CD1c-positive myeloid dendritic cell (primary cell): Measurements from ENCODE around the gene SSBP3.
"Not testable (repeated sequence)": the region's sequence is repeated elsewhere in the genome, so short reads cannot be mapped to it uniquely, and the experiment has no call there.

ENCODE experiments used
- DNase-seq: peaks from one replicate; pipeline ENCODE4 v3.0.0-alpha.2; 2016; ENCODE audit errors: extremely low spot score

SSBP3 gene

GRCh38 chr1:54392401-54392800 lies 13.8 kb downstream of the SSBP3 start:
- DNase-seq, result no peak

DNA sequence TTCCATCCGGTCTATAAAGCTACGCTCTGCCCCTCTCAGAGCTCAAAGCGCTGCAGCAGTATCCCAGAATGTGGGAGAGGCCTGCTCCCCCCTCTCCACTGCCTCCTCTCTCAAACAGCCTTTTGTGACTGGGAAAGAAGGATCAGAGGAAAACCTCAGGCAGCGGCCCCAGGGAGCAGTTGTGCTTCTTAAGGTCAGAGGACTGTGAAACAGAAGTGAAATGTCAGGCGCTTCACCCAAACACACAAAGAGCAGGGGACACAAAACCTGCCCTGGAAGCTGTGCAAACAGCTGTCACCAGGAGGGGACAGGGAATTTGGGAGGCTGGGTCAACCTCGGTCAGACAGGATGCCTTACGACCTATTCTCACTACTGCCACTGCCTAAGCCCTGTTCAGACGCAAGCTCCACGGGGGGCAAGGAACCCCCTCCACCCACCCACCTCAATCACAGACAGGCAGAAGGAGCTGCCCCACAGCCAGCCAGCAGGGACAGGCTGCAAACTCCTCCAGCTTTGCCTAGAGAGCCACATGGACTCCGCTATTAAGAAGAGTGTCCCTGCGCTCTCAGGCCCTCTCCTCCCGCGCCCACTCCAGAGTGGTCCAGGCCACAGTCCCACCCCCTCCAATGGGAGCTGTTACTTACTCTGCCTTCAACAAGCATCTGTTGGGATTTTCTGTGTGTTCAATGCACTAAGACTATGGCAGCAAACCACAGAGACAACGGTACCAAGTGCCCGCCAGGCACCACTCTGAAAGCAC lies 14.6 kb downstream of the SSBP3 start:
- DNase-seq, result no peak

GRCh38 chr1:54390655-54391054 lies 15.5 kb downstream of the SSBP3 start:
- no peak for DNase-seq

GRCh38 chr1:54389608-54390007 lies 16.6 kb downstream of the SSBP3 start:
- not testable (repeated sequence) for DNase-seq

DNA sequence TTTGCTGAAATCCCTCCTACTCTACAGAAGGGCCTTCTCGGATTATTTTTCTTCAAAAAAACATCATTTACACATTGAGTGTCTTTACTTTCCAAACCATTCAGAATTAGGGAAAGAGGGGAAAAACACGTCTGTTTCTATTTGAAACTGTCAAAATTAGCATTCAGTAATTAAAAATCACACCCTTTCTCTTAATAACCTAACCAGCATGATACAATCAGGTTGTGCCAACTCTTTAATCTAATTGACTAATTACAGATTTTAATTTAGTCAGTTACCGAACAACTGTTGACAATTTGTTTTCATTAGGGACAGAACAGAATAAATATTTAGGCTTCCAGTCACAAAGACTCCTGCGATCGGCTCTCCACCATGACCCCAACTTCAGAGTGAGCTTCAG lies 18.8 kb downstream of the SSBP3 start:
- no peak for DNase-seq

DNA sequence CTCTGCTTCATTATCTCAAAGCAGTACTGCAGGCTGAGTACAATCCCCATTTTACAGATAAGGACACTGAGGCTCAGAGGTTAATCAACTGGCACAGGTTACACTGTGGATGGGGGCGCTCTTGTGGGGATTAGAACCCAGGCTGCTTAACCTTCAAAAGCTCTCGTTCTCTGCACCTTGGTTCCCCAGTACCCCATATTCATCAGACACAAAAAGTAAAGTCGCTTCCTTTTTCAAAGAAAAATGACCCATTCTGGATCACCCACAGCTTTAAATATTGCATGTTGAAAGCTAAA lies 20.5 kb downstream of the SSBP3 start:
- no peak for DNase-seq

DNA sequence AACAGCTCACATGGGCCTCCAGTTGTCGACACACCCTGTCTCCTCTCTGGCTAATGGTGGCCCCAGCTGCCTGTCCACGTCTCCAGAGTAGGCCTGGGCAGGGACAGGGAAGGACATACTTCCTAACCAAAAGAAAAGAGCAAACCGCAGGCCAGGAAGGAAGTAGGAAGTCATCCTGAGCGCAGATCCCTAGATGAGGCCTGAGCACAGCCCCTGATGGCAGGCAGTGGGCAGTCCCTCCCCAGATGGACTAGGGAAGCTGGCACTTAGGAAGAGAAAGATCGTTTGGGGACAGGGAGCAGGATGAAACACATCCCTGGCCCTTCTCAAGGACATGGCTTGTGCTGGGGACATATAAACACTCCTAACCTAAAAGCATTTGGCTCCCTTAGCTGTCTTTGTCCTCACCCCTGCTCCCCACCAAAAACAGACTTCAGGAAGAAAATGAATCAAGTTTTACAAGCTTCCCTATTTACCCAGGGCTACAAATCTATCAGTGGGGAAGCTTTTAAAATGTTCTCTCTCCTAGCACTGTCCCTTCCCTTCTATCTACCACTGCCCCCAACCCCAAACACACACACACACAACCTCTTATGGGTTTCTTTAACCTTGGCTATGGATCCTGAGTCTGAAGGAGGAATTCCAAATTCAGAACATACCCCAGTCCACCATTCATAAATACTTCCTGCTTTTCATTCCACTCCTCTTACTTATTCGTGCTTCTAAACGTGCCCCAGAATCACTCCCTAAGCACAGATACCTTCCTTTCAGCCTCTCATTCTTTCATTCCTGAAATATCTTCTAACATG lies 21.1 kb downstream of the SSBP3 start:
- peak; percentile 7 for DNase-seq

DNA sequence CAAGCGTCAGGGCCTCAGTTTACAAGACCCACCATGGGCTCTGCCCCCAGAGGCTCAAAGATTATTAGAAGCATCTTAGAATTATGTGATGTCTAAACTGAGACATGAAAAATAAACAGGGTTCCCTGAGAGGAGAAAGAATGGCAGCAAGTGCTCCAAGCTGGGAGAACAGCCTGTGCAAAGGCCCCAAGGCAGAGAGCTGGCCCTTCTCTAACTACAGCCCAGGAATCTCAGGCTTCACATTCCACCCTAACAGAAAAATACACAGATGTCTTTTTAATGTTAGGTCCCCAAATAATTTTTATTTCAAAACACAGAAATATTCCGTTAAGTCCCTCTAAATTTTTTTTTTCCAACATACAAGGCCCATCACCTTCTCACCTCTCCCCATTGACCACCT lies 21.7 kb downstream of the SSBP3 start:
- DNase-seq, result no peak

DNA sequence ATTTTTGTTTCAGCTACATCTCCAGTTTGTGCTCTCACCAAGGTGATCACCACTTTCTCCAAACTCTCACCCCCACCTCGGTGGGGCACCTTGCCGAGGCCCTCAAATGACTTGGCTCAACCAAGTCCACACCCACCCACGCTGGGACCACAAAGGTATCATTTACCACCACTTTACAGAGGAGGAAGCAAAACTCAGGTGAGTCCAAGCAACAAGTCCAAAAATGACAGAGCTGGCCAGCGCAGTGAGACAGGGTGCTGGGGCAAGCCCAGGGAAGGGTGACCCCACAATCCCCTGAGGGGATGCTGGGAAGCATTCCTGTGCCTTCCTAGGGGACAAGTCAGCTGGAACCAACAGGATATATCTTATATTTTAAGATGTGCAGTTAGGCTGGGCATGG lies 24.7 kb downstream of the SSBP3 start:
- DNase-seq, result no peak

DNA sequence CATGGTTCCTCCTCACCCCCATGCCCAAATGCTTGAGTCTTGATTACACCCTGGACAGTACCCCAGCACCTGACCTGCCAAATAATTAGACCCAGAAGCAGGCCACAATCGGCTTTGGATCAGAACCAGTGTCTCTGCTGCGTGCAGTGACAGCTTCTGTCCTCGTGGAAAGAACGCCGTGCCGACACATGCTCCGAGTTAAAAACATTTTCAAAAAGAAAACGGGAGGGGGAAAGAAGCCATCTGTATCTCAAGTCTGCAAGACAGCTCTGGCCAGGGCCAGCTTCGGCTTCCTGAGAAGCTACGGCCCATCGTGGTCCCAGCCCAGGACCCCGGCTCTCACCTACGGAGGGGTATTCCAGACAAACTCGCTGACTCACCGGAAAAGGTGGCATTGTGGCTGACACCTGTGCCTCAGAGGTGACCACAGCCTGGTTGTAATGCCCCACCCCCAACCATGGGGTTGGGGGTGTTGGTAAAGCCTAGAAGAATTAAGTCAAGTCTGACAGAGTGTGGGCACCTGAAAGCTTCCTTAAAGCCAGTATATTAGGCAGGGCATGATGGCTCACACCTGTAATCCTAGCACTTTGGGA lies 25.8 kb downstream of the SSBP3 start:
- DNase-seq, result no peak

DNA sequence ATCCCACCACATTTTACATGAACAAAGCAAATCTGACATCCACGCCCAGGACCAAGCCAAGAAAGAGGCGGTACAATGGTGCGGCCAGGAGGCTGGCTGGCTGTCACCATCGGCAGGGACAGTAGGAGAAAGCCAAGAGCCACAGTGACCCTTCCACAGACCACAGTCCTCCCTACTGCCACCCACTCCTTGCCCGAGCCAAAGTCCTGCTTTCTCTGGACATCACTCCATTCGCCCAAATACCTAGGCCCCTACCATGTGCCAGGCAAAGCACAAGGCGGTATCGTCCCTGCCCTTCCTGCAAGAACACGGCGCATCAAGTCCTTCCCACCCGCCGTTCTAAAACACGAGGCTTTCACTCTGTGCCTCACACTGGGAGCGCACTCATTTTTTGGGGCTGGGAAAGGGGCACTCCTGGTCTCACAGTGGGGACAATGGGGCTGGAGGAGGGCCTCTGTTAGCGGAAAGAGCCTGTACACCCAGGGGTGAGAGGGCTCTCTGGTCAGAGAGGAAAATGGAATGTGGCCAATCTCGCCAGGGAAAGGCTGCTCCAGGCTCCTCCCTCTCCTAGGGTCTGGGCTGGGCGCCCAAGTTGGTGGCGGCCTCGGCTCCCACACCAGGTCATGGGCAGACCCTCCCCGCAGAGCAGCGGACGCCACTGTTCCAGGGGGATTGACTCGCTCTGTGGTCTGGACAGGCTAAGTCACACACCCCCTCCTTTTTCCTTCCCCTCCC lies 26.5 kb downstream of the SSBP3 start:
- no peak for DNase-seq

DNA sequence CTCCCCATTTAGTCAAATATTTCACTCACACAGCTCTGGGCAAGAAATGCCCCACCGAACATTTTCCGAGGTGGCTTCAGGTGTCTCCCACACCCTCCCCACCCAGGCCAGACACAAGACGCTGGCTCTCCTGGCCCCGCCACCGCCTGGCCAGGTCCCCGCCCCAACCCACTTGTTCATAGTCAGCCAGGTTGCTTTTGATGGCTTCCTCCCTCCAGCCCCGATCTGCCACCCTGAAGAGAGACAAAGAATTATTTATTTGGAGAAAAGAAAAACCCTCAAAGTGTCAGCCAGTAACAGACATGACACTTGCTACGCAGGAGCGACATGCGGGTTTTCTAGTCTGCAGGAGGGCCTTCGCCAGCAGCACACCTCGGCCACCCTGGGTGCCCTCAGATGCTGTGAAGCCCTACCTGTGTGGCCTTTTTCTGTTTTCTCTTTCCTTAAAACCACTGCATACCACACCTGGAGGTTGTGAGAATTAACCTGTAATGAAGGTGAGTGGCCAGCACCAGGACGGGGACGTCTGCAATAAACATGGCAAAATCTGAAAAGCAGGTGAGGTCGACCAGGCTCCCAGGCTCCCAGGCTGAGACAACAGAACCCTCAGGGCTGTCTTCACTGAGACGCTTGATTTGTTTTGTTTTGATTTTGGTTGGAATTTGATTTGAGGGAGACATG lies 27.2 kb downstream of the SSBP3 start:
- DNase-seq, result no peak

DNA sequence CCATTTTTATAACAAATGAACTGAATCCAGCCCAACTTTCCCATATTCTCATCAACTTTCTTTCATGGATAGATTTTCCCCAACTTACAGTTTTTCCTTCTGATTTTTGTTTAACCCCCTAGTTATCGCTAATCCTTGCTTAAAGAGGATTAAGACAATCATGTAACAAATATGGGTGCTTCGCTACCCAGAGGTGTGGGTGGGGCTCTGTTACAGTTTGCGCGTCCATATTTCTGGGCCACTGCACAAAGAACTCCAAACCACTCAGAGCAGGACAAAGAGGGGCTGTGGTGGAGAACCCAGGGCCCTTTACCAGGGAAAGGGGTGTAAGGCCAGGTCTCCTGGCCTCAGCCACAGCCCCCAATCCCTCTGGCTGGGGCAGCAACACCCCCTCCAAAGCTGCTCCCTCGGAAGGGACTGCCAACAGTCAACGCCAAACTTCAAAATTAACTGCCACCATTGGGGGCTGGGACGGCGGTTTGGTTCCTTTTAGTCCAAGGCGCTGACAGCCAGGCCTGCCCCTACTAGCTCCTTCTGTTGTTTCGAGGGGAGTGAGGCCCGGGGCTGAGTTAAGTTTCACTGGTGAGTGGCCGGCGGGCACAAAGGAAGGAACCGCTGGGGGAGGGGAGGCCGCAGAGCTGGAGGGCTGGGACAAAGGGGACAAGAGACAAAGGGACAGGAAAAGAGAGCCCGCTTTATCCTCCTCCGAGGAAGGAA lies 27.9 kb downstream of the SSBP3 start:
- no peak for DNase-seq

- no peak for DNase-seq
These were observed 29.0 kb downstream of the SSBP3 start for GRCh38 chr1:54377040-54377691.

DNA sequence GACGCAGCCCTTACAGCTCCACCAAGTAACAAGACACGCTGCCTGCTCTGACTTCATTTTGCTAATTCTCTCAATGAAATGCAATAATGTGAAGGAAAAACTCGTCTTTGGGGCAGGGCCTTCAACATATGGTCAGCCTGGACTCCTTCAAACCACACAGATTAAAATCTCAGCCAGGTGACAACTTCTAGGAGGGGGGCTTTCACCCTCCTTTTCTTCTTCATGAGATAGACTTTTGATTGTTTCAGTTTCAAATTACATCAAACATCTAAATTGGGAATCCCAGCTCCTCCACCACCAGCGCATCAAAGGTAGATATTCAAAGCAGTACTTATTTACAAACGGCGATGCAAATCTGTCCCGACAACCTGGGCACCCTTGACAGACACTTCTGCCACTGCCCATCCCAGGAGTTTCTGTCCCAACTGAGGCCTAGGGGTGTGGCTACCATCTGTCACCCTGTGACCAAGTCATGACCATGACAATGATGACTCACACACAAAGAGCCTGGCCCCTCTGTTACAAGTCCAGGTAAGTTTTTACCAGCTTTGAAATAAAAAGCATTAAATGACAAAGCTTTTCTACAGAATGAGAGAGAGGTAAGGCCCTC lies 29.7 kb downstream of the SSBP3 start:
- no peak for DNase-seq

DNA sequence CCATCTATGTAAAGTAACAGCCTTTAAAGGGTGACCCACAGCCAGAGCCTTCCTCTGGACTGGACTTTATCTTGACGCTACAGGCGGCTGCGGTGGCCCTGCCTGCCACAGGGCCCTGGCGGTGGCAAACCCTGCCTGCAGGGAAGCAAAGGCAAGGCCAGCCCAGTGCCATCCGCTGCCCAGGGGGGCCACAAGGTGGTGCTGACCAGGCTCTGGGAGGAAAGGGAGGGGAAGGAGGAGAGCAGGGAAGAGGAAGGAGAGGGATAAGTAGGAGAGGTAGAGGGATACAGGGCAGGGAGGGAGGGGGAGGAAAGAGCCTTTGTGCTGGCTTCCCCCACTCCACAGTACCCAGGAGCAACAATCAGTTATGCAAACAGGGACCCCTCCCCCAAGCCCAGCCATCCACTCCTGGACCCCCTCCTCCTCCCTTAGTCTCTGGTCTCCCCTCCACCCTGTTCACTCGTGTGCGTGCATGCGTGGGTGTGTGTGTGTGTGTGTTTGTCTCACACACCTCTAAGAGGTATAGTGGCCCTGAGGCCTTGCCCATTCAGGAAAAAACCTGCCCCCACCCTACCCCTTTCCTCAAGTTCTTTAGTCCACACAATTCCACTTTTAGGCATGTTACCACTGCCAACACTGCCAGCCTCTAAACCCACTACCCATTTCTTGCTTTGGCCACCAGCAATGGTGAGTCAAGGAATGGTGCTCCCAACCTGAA lies 30.3 kb downstream of the SSBP3 start:
- DNase-seq, result no peak

DNA sequence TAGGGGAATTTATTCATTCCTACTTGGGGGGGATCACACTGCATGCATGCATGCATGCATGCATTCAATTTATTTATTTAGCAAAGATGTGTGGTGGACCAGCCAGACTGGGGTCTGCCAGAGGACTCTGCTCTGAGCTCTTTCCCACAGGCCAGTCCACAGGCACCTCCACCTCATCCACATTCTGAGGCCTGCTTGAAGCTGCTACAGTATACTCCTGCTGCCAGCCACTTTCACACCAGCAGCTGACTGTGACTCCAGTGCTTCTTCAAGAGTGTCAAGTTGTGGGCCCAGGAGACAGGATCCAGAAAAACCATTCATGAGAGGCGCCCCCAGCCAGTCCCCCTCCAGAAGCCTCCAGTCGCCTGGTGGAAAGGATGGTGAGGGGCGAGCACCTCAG lies 30.9 kb downstream of the SSBP3 start:
- DNase-seq, result no peak

DNA sequence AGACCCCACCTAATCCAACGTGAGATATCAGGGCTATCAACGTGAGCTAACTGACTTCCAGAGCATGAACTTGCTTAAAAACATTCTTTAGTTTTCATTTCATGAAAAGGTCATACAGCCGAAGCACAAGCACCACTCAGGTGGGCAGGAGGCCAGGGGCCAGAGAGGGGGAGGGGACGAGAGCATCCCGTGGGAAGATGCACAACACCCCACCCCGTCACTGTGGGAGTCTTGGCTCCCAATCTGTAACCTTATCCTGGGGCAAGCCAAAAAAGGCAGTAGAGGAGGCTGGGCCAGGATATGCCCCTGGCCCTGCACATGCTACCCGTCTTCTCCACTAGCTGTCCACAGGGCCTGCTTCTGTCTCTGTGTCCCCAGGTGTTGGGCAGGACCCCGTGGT lies 31.4 kb downstream of the SSBP3 start:
- DNase-seq, result no peak

DNA sequence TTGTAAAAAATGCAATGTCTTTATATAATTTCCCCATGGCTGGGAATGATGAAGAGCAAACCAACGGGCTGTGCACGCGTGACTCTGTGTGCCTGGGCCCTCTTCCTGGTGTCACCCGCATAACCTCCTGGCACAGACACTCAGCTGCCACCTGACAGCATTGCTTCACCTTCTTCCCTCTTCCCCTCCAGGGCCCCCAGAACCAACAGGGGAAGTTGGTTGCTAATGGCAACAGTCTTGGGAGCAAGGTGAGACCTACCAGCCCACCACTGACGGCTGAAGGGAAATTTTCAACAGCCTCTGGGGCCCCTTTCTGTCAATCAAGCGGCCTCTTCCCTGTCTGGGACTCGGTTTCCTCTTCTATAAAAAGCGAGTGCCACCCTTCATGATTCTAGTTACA lies 33.2 kb downstream of the SSBP3 start:
- DNase-seq, result peak; percentile 23

DNA sequence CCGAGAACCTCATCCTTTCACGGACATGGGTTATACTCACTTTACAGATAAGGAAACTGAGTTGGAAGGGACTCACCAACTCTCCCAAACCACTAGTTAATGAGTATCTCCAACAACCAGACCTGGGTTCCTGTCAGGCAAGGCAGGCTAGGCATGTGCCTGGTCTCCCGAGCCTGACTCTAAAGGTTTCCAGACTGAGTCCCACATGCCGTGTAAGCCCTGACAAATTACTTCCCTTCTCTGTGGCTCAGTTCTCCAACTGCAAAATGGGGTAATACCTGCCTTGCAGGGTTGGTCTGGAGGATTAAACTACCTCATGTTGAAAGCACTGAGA lies 34.3 kb downstream of the SSBP3 start:
- DNase-seq, result peak; percentile 20
